ENCODE results near the gene MBD3L1. TPM values are rescaled to one million over a fixed set of nuclear protein-coding genes. Genes with fewer than 3 reads are reported as not detected.

MBD3L1 gene
- total and polyA plus RNA-seq, 9 of the 15 experiments (the other 6 are each of a cell fraction or from before 2014, with no cell fraction given), result not detected

- TF ChIP-seq, protein P1, sequence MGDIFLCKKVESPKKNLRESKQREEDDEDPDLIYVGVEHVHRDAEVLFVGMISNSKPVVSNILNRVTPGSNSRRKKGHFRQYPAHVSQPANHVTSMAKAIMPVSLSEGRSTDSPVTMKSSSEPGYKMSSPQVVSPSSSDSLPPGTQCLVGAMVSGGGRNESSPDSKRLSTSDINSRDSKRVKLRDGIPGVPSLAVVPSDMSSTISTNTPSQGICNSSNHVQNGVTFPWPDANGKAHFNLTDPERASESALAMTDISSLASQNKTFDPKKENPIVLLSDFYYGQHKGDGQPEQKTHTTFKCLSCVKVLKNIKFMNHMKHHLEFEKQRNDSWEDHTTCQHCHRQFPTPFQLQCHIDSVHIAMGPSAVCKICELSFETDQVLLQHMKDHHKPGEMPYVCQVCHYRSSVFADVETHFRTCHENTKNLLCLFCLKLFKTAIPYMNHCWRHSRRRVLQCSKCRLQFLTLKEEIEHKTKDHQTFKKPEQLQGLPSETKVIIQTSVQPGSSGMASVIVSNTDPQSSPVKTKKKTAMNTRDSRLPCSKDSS (IDR thresholded peaks at IDR 0.05; ENCODE audit: low read depth, partially characterized antibody), result peak; percentile 45
- TF ChIP-seq EHMT2 (IDR thresholded peaks at IDR 0.05) (peak; percentile 27; the same call in 1 of the 2 replicates), MEIS2 (IDR thresholded peaks at IDR 0.05; ENCODE audit: partially characterized antibody) (peak; percentile 47)
- TF ChIP-seq, protein P2, sequence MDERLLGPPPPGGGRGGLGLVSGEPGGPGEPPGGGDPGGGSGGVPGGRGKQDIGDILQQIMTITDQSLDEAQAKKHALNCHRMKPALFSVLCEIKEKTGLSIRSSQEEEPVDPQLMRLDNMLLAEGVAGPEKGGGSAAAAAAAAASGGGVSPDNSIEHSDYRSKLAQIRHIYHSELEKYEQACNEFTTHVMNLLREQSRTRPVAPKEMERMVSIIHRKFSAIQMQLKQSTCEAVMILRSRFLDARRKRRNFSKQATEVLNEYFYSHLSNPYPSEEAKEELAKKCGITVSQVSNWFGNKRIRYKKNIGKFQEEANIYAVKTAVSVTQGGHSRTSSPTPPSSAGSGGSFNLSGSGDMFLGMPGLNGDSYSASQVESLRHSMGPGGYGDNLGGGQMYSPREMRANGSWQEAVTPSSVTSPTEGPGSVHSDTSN (CRISPR knock-in tag; IDR thresholded peaks at IDR 0.05; ENCODE audit: low read depth), result no peak
- TF ChIP-seq, protein P2 (tag; conservative IDR thresholded peaks at IDR 0.05; ENCODE audit: low read depth), result peak; percentile 82
These were observed 25.5 kb upstream of the MBD3L1 start (continued) for GRCh38 chr19:8806661-8807060.
